A172 (cell line): ENCODE measurements around the gene CXCR2. TPM values are rescaled to one million over a fixed set of nuclear protein-coding genes. Genes with fewer than 3 reads are reported as not detected.
"Not testable (repeated sequence)": the region's sequence is repeated elsewhere in the genome, so short reads cannot be mapped to it uniquely, and the experiment has no call there.

Experiments
- DNase-seq: peaks from one replicate; pipeline ENCODE4 v3.0.0-alpha.2; 2015; ENCODE audit warnings: low spot score
- total RNA-seq: library from RNA; depleted of rRNA; stranded (reverse); fragments of >200 nt; shearing (Covaris generic); gene quantifications from 2 replicates; pipeline ENCODE4 v1.2.3, GENCODE V29; 2014

The CXCR2 gene
- total RNA-seq, 1 experiment from 2014 or later, result not detected

- no peak for DNase-seq
Observed at GRCh38 chr2:218130377-218130776, 4.5 kb downstream of the CXCR2 start.

GRCh38 chr2:218130822-218131221 is 5.0 kb downstream of the CXCR2 start:
- DNase-seq, result no peak

GRCh38 chr2:218137514-218137913 is 11.7 kb downstream of the CXCR2 start:
- no peak for DNase-seq

- no peak for DNase-seq
Observed at GRCh38 chr2:218138047-218138446, 12.2 kb downstream of the CXCR2 start.

- no peak for DNase-seq
Observed at GRCh38 chr2:218145124-218145523, 19.3 kb downstream of the CXCR2 start.

GRCh38 chr2:218146056-218146455 is 20.2 kb downstream of the CXCR2 start:
- DNase-seq, result no peak

- no peak for DNase-seq
Observed at GRCh38 chr2:218149098-218149497, 23.3 kb downstream of the CXCR2 start.

GRCh38 chr2:218149848-218150440 is 24.1 kb downstream of the CXCR2 start:
- no peak for DNase-seq

GRCh38 chr2:218152172-218152571 is 26.3 kb downstream of the CXCR2 start:
- no peak for DNase-seq

GRCh38 chr2:218152777-218153176 is 26.9 kb downstream of the CXCR2 start:
- no peak for DNase-seq

- DNase-seq, result no peak
Observed at GRCh38 chr2:218155953-218156479, 30.2 kb downstream of the CXCR2 start.

- DNase-seq, result peak; percentile 13
Observed at GRCh38 chr2:218161644-218162043, 35.8 kb downstream of the CXCR2 start.

- no peak for DNase-seq
Observed at GRCh38 chr2:218162814-218163213, 37.0 kb downstream of the CXCR2 start.

- no peak for DNase-seq
Observed at GRCh38 chr2:218166791-218167190, 41.0 kb downstream of the CXCR2 start, which contains the start of gene CXCR1. Gene CXCR1 (minus strand): TSS chr2:218166962. CDS start chr2:218165211, 1,751 bp downstream.

GRCh38 chr2:218168016-218168415 is 42.2 kb downstream of the CXCR2 start:
- DNase-seq, result no peak

GRCh38 chr2:218168635-218169462 is 43.0 kb downstream of the CXCR2 start:
- peak; percentile 34 for DNase-seq

- no peak for DNase-seq
Observed at GRCh38 chr2:218169757-218170546, 44.1 kb downstream of the CXCR2 start.

- DNase-seq, result not testable (repeated sequence)
Observed at GRCh38 chr2:218171744-218172143, 45.9 kb downstream of the CXCR2 start.

- DNase-seq, result no peak
Observed at GRCh38 chr2:218172845-218173244, 47.0 kb downstream of the CXCR2 start.

- no peak for DNase-seq
Observed at GRCh38 chr2:218179782-218180181, 54.0 kb downstream of the CXCR2 start.

GRCh38 chr2:218180467-218181114 is 54.8 kb downstream of the CXCR2 start:
- DNase-seq, result peak; percentile 38

GRCh38 chr2:218184331-218184730 is 58.5 kb downstream of the CXCR2 start:
- no peak for DNase-seq
